Nephron progenitor cell (in vitro differentiated cells): ENCODE results near the gene GALNT12.

Source experiments
- DNase-seq: peaks from one replicate; pipeline ENCODE4 v3.0.0; 2021
- H3K27ac Mint-ChIP-seq: 2 replicates; pipeline ENCODE4 v1.8.0; 2021; ENCODE audit warnings: mild to moderate bottlenecking, moderate library complexity, mixed read lengths
- H3K27me3 Mint-ChIP-seq: 2 replicates; pipeline ENCODE4 v1.8.0; 2021; ENCODE audit warnings: mild to moderate bottlenecking, low read depth, mixed read lengths; ENCODE audit not compliant: poor library complexity
- H3K36me3 Mint-ChIP-seq: 2 replicates; pipeline ENCODE4 v1.8.0; 2021; ENCODE audit warnings: low read depth, mixed read lengths
- H3K4me1 Mint-ChIP-seq: 2 replicates; pipeline ENCODE4 v1.8.0; 2021; ENCODE audit warnings: mixed read lengths
- H3K4me3 Mint-ChIP-seq: 2 replicates; pipeline ENCODE4 v1.8.0; 2021; ENCODE audit warnings: mild to moderate bottlenecking, moderate library complexity, mixed read lengths
- H3K9me3 Mint-ChIP-seq: 2 replicates; pipeline ENCODE4 v1.8.0; 2021; ENCODE audit warnings: mild to moderate bottlenecking, moderate library complexity, mixed read lengths
- TF ChIP-seq, protein P1 (sequence below): fragments of 200-600 bp; sonication (generic); IDR thresholded peaks from 2 replicates; pipeline ENCODE4 v1.5.0; 2021; ENCODE audit warnings: antibody characterized with exemption

GALNT12 gene

GRCh38 chr9:98804083-98804482 is 3.4 kb upstream of the GALNT12 start:
- Mint-ChIP-seq H3K27ac (no peak overlapping the region), H3K27me3 (peaks cover 56% of the 10 kb centered on the region), H3K36me3 (no peaks in the 10 kb centered on the region), H3K4me3 (no peak overlapping the region), H3K9me3 (peaks cover under 1% of the 10 kb centered on the region), H3K4me1 (peaks cover 17% of the 10 kb centered on the region)
- no peak for DNase-seq
- TF ChIP-seq, protein P1, sequence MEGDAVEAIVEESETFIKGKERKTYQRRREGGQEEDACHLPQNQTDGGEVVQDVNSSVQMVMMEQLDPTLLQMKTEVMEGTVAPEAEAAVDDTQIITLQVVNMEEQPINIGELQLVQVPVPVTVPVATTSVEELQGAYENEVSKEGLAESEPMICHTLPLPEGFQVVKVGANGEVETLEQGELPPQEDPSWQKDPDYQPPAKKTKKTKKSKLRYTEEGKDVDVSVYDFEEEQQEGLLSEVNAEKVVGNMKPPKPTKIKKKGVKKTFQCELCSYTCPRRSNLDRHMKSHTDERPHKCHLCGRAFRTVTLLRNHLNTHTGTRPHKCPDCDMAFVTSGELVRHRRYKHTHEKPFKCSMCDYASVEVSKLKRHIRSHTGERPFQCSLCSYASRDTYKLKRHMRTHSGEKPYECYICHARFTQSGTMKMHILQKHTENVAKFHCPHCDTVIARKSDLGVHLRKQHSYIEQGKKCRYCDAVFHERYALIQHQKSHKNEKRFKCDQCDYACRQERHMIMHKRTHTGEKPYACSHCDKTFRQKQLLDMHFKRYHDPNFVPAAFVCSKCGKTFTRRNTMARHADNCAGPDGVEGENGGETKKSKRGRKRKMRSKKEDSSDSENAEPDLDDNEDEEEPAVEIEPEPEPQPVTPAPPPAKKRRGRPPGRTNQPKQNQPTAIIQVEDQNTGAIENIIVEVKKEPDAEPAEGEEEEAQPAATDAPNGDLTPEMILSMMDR: no peak

DNA sequence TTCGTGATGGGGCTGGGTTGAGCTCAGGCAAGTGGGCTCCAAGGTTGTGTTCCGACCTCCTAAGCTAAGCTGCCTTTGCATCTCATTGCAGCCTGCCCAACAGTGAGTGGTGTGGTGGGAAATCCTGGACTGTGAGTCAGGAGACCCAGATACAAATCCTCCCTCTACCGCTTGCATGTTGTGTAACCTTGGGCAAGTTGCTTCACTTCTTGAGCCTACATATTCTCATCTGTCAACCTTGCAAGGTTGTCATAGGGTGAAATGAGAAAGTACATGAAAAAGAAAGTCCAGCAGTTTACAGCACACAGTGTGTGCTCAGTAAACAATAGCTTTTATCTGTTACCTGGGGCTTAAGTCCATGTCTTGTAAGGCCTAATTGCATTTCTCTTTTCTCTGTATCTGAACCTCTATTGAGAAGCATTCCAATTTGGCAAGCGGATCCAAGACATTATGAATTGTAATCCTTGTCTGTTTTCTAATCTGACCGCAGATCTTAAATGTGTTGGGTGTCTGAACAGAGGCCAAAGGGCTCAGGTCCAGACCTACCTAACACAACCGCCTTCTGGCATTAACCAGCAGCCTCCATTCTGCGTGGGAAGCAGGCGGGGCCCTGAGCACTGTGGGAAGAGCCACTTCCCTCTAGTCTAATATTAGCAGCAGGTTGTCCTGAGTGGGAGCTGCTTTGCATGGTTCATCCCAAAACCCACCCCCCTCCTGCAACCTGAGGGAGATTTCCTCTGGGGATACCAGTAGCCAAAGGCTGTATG is 1.8 kb upstream of the GALNT12 start:
- no peaks in the 10 kb centered on the region for H3K9me3 Mint-ChIP-seq
- no peak for DNase-seq
- TF ChIP-seq, protein P1: no peak
- H3K27me3 Mint-ChIP-seq: peaks cover 63% of the 10 kb centered on the region
- H3K4me1 Mint-ChIP-seq: peaks cover 26% of the 10 kb centered on the region
- H3K36me3 Mint-ChIP-seq: no peaks in the 10 kb centered on the region
- no peak overlapping the region for H3K27ac Mint-ChIP-seq
- no peak overlapping the region for H3K4me3 Mint-ChIP-seq

DNA sequence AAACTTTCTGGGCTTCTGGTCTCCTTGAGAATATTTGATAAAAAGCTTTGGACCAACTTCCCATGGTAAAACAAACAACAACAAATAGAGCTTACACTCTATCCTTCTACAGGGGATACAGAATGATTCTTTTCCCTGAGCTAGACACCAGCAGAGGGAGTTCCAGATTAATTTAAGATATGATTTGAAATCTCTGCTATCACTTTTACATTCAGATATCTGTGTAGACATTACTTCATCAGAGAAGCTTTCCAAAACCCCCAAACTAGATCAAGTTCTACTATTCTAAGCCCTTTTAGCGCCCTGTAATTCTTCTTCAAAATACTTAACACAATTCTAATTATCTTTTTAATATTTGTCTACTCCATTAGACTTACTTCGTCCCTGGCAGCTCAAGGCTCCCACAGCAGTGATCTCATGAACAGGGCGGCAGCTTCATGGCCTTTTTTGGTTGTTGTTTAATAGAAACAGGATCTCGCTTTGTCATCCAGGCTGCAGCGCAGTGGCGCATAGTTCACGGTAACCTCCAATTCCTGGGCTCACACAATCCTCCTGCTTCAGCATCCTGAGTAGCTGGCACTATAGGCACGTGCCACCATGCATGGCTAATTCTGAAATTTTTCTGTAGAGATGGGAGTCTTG is 955 bp upstream of the GALNT12 start:
- Mint-ChIP-seq H3K4me1 (peaks cover 26% of the 10 kb centered on the region), H3K27ac (no peak overlapping the region), H3K27me3 (peaks cover 63% of the 10 kb centered on the region), H3K36me3 (no peaks in the 10 kb centered on the region), H3K9me3 (no peaks in the 10 kb centered on the region), H3K4me3 (peak overlapping the region; percentile 85)
- TF ChIP-seq, protein P1: no peak
- DNase-seq: no peak

- Mint-ChIP-seq H3K27me3 (peaks cover 57% of the 10 kb centered on the region), H3K36me3 (no peaks in the 10 kb centered on the region), H3K27ac (no peak overlapping the region), H3K4me3 (peak overlapping the region; percentile 85), H3K4me1 (peaks cover 26% of the 10 kb centered on the region), H3K9me3 (peaks cover 3% of the 10 kb centered on the region)
- TF ChIP-seq, protein P1: no peak
- DNase-seq: no peak
Observed at GRCh38 chr9:98807814-98808195, 335 bp downstream of the GALNT12 start.

GRCh38 chr9:98808411-98808815 is 943 bp downstream of the GALNT12 start:
- Mint-ChIP-seq H3K9me3 (peaks cover 6% of the 10 kb centered on the region), H3K27ac (no peak overlapping the region), H3K27me3 (peaks cover 54% of the 10 kb centered on the region), H3K4me1 (peaks cover 26% of the 10 kb centered on the region), H3K4me3 (peak overlapping the region; percentile 85), H3K36me3 (no peaks in the 10 kb centered on the region)
- TF ChIP-seq, protein P1: no peak
- no peak for DNase-seq
